Measurements from ENCODE around the gene RBM17.

The RBM17 gene

GRCh38 chr10:6067457-6067856 lies 21.4 kb upstream of the RBM17 start:
- Mint-ChIP-seq H3K4me1 (peaks cover 81% of the 10 kb centered on the region), H3K36me3 (peaks cover 6% of the 10 kb centered on the region), H3K9me3 (no peaks in the 10 kb centered on the region), H3K27me3 (no peaks in the 10 kb centered on the region), H3K27ac (peak overlapping the region; percentile 99), H3K4me3 (no peak overlapping the region)
- ATAC-seq, result no peak

- H3K36me3 Mint-ChIP-seq, result peaks cover 6% of the 10 kb centered on the region
- peaks cover 81% of the 10 kb centered on the region for H3K4me1 Mint-ChIP-seq
- H3K9me3 Mint-ChIP-seq, result no peaks in the 10 kb centered on the region
- H3K27ac Mint-ChIP-seq, result peak overlapping the region; percentile 99
- H3K4me3 Mint-ChIP-seq, result no peak overlapping the region
- no peaks in the 10 kb centered on the region for H3K27me3 Mint-ChIP-seq
- ATAC-seq, result no peak
Observed at GRCh38 chr10:6068006-6068405, 20.8 kb upstream of the RBM17 start.

GRCh38 chr10:6068422-6068821 lies 20.4 kb upstream of the RBM17 start:
- peak; percentile 84 for ATAC-seq
- H3K36me3 Mint-ChIP-seq, result peaks cover 6% of the 10 kb centered on the region
- peak overlapping the region; percentile 49 for H3K4me3 Mint-ChIP-seq
- peak overlapping the region; percentile 99 for H3K27ac Mint-ChIP-seq
- H3K27me3 Mint-ChIP-seq, result no peaks in the 10 kb centered on the region
- peaks cover 84% of the 10 kb centered on the region for H3K4me1 Mint-ChIP-seq
- H3K9me3 Mint-ChIP-seq, result no peaks in the 10 kb centered on the region

GRCh38 chr10:6069081-6069931 lies 19.5 kb upstream of the RBM17 start:
- no peaks in the 10 kb centered on the region for H3K27me3 Mint-ChIP-seq
- no peaks in the 10 kb centered on the region for H3K9me3 Mint-ChIP-seq
- H3K36me3 Mint-ChIP-seq, result peaks cover 6% of the 10 kb centered on the region
- peak overlapping the region; percentile 99 for H3K27ac Mint-ChIP-seq
- ATAC-seq, result peak; percentile 72
- H3K4me3 Mint-ChIP-seq, result no peak overlapping the region
- H3K4me1 Mint-ChIP-seq, result peaks cover 92% of the 10 kb centered on the region

DNA sequence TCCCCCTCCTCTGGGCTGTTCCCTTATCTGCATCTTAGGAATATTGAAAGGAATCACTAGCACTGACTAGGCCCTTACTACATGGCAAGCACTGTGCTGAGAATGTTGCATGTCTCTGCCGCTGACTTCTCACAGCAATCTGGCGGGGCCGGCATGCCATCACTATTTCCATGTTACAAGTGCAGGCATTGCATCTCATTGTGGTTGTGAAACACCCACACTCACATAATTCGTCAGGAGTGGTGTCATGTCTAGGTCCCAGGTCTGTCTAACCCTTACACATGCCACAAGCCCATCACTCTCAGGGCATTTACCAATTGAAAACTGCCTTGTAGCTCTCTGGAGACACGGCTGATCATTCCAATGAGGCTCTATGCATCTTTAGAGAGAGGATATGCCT lies 18.2 kb upstream of the RBM17 start:
- Mint-ChIP-seq H3K4me3 (peak overlapping the region; percentile 49), H3K9me3 (no peaks in the 10 kb centered on the region), H3K27me3 (no peaks in the 10 kb centered on the region), H3K36me3 (peaks cover 6% of the 10 kb centered on the region), H3K4me1 (peaks cover 88% of the 10 kb centered on the region), H3K27ac (peak overlapping the region; percentile 99)
- ATAC-seq, result no peak

- Mint-ChIP-seq H3K4me3 (peak overlapping the region; percentile 70), H3K36me3 (peaks cover 6% of the 10 kb centered on the region), H3K27me3 (no peaks in the 10 kb centered on the region), H3K9me3 (no peaks in the 10 kb centered on the region), H3K27ac (peak overlapping the region; percentile 99), H3K4me1 (peaks cover 80% of the 10 kb centered on the region)
- ATAC-seq, result no peak
Observed at GRCh38 chr10:6071181-6072175, 17.4 kb upstream of the RBM17 start.

DNA sequence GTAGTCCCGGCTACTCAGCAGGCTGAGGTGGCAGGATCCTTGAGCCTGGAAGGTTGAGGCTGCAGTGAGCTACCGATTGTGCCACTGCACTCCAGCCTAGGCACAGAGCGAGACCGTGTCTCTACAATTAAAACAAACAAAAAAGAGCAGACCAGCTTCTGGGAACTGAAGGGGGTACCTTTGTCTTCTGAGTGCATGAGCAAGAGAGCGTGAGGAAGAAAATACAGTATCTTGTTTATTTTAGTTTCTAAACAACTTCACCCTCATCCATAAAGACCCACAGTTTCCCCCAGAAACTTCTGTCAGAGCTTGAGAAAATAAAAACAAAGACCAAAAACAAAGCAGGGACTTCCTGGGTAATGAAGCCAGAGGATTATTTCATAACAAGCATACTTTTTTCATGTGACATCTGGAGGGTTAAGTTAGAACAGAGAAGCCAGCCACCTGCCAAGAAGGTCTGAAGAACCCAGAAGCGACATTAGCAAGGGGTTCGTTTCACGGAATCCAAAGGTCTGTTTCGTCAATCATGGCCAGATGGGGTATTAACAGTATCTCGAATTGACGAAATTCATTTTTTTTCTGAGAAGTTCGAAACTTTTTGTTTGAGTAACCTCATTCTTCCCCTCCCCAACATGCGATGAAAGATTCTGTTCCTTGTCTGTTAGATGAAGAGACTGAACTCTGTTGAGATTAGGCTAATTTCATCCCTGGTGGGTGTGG lies 16.5 kb upstream of the RBM17 start:
- H3K4me3 Mint-ChIP-seq, result peak overlapping the region; percentile 70

DNA sequence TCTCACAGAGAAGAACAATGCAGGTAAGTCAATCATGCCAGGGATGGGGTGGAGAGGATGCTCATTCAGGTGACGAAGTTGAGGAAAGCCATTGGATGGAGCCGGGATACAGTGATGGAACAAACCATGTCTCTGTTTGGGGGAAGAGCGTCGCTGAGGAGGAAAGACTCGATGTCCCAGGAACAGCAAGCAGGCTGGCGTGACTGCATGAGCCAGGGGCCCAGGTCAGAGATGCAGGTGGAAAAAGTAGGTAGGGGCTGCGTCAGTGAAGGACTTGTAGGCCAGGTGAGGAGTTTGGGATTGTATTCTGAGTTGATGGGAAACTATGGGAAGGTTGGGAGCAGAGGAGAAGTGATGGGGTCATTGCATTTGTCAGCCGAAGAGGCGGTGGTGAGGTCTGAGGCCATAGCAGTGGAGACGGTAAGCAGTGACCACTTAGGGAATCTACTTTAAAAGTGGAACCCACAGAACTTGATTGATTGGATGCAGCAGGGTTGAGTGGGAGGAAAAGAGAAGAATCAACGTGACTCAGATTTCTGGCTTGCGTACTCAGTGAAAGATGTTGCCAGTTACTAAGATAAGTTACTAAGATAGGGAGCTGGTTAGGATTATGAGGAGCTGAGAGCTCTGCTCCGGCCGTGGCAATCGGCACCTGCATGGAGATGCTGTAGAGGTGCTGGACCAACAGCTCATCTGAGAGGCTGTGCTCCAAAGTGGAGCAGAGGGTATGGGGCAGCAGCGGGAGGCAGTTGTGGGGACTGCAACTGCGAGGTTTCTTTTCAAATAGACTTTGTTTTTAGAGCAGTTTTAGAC lies 14.1 kb upstream of the RBM17 start:
- H3K36me3 Mint-ChIP-seq, result peaks cover 6% of the 10 kb centered on the region
- H3K4me3 Mint-ChIP-seq, result no peak overlapping the region
- no peaks in the 10 kb centered on the region for H3K27me3 Mint-ChIP-seq
- no peak for ATAC-seq
- no peaks in the 10 kb centered on the region for H3K9me3 Mint-ChIP-seq
- peak overlapping the region; percentile 99 for H3K27ac Mint-ChIP-seq
- peaks cover 50% of the 10 kb centered on the region for H3K4me1 Mint-ChIP-seq

More for the DNA sequence above, 16.5 kb upstream of the RBM17 start:
- peak; percentile 88 for ATAC-seq
- Mint-ChIP-seq H3K27ac (peak overlapping the region; percentile 99), H3K9me3 (no peaks in the 10 kb centered on the region), H3K27me3 (no peaks in the 10 kb centered on the region), H3K36me3 (peaks cover 6% of the 10 kb centered on the region), H3K4me1 (peaks cover 73% of the 10 kb centered on the region)

GRCh38 chr10:6077071-6077675 lies 11.7 kb upstream of the RBM17 start:
- H3K27me3 Mint-ChIP-seq, result no peaks in the 10 kb centered on the region
- peaks cover 25% of the 10 kb centered on the region for H3K4me1 Mint-ChIP-seq
- H3K27ac Mint-ChIP-seq, result no peak overlapping the region
- no peak for ATAC-seq
- no peaks in the 10 kb centered on the region for H3K9me3 Mint-ChIP-seq
- H3K36me3 Mint-ChIP-seq, result no peaks in the 10 kb centered on the region
- H3K4me3 Mint-ChIP-seq, result no peak overlapping the region

- Mint-ChIP-seq H3K27ac (no peak overlapping the region), H3K9me3 (no peaks in the 10 kb centered on the region), H3K4me3 (no peak overlapping the region), H3K27me3 (no peaks in the 10 kb centered on the region), H3K36me3 (no peaks in the 10 kb centered on the region), H3K4me1 (peaks cover 8% of the 10 kb centered on the region)
- ATAC-seq, result no peak
Observed at GRCh38 chr10:6079044-6079443, 9.8 kb upstream of the RBM17 start.

GRCh38 chr10:6080417-6080973 lies 8.3 kb upstream of the RBM17 start:
- Mint-ChIP-seq H3K4me1 (peaks cover 3% of the 10 kb centered on the region), H3K36me3 (no peaks in the 10 kb centered on the region), H3K4me3 (no peak overlapping the region), H3K27ac (no peak overlapping the region), H3K9me3 (no peaks in the 10 kb centered on the region), H3K27me3 (no peaks in the 10 kb centered on the region)
- ATAC-seq, result no peak

- Mint-ChIP-seq H3K9me3 (no peaks in the 10 kb centered on the region), H3K36me3 (no peaks in the 10 kb centered on the region), H3K27ac (no peak overlapping the region), H3K4me3 (no peak overlapping the region), H3K27me3 (no peaks in the 10 kb centered on the region), H3K4me1 (peaks cover 23% of the 10 kb centered on the region)
- no peak for ATAC-seq
Observed at GRCh38 chr10:6082496-6083395, 6.1 kb upstream of the RBM17 start.
